ENCODE data around the gene UBE4B. TPM values are rescaled to one million over a fixed set of nuclear protein-coding genes. Genes with fewer than 3 reads are reported as not detected.

Gene UBE4B
- total and polyA plus RNA-seq, 2 experiments from 2014 or later: 28.4 to 115 TPM

GRCh38 chr1:10065344-10065685 is 32.6 kb downstream of the UBE4B start:
- H3K4me2 ChIP-seq: peak overlapping the region; percentile 5; the same call in 1 of the 2 replicates
- H3K4me1 ChIP-seq (ENCODE audit: insufficient read depth): peaks cover 33% of the 10 kb centered on the region; the same call in 1 of the 2 replicates
- H3F3A ChIP-seq (replicated peaks; ENCODE audit: low read depth): no peaks in the 10 kb centered on the region
- TF ChIP-seq POLR2AphosphoS5 (IDR thresholded peaks at IDR 0.05; ENCODE audit: low read depth): no peak
- 0 out of 4 replicates have a peak, but pooled peaks of 1 of the 2 experiments have one; percentile 1 for TF ChIP-seq CTCF (conservative IDR thresholded peaks at IDR 0.05; ENCODE audit: low read depth in 2 of 2)
- peaks cover 97% of the 10 kb centered on the region for H3K79me2 ChIP-seq (replicated peaks; ENCODE audit: insufficient read depth)
- H3K27ac ChIP-seq (ENCODE audit: low read depth): peak overlapping the region; percentile 32
- ATAC-seq: peak; percentile 75
- H3K27ac Mint-ChIP-seq: peak overlapping the region; percentile 4; the same call in 1 of the 2 replicates
- peaks cover 7% of the 10 kb centered on the region for H4K20me1 ChIP-seq (replicated peaks; ENCODE audit: insufficient read depth)
- peak; percentile 44 for DNase-seq (ENCODE audit: low spot score)
- peaks cover 2% of the 10 kb centered on the region for H3K27me3 Mint-ChIP-seq (ENCODE audit: insufficient read depth, low read depth, poor library complexity)
- H3K4me1 Mint-ChIP-seq: peaks cover 20% of the 10 kb centered on the region
- no peaks in the 10 kb centered on the region for H3K27me3 ChIP-seq (ENCODE audit: insufficient read depth)
- no peaks in the 10 kb centered on the region for H3K36me3 Mint-ChIP-seq (ENCODE audit: low read depth)
- no peaks in the 10 kb centered on the region for H3K9me3 Mint-ChIP-seq
- H3K36me3 ChIP-seq (ENCODE audit: insufficient read depth): no peaks in the 10 kb centered on the region; the same call in 1 of the 2 replicates
- H3K4me3 ChIP-seq: no peak overlapping the region
- no peaks in the 10 kb centered on the region for H3K9me2 ChIP-seq (ENCODE audit: insufficient read depth)
- H2AFZ ChIP-seq: no peak overlapping the region
- H3K4me3 Mint-ChIP-seq: no peak overlapping the region

DNA sequence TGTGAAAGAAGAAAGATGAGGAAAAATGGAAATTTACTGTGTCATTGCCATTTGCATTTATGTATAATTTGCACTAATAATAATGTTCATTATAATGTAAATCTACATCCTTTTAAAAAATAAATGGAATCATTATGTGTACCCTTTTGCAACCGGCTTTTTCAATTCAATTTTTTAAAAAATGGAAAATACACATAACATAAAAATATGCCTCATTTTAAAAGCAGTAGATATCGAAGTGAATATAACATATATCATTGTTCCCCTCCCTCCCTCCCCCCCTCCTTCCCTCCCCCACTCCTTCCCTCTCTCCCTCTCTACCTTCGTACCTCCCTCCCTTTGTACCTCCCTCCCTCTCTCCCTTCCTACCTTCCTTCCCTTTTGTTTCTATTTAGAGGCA is 33.0 kb downstream of the UBE4B start:
- Mint-ChIP-seq H3K4me1 (peaks cover 20% of the 10 kb centered on the region), H3K36me3 (ENCODE audit: low read depth) (no peaks in the 10 kb centered on the region), H3K27ac (no peak overlapping the region), H3K9me3 (no peaks in the 10 kb centered on the region), H3K4me3 (no peak overlapping the region), H3K27me3 (ENCODE audit: insufficient read depth, low read depth, poor library complexity) (peaks cover 2% of the 10 kb centered on the region)
- Histone ChIP-seq H3K27ac (ENCODE audit: low read depth) (no peak overlapping the region; the same call in 1 of the 2 replicates), H3K9me2 (ENCODE audit: insufficient read depth) (no peaks in the 10 kb centered on the region), H3K27me3 (ENCODE audit: insufficient read depth) (no peaks in the 10 kb centered on the region), H4K20me1 (replicated peaks; ENCODE audit: insufficient read depth) (peaks cover 7% of the 10 kb centered on the region), H3K4me3 (no peak overlapping the region), H3F3A (replicated peaks; ENCODE audit: low read depth) (no peaks in the 10 kb centered on the region), H3K4me1 (ENCODE audit: insufficient read depth) (peaks cover 33% of the 10 kb centered on the region; the same call in 1 of the 2 replicates), H3K79me2 (replicated peaks; ENCODE audit: insufficient read depth) (peaks cover 97% of the 10 kb centered on the region), H2AFZ (no peak overlapping the region), H3K36me3 (ENCODE audit: insufficient read depth) (no peaks in the 10 kb centered on the region; the same call in 1 of the 2 replicates), H3K4me2 (peak overlapping the region; percentile 5; the same call in 1 of the 2 replicates)
- ATAC-seq (peak; percentile 29; the same call in 2 of the 3 replicates), DNase-seq (ENCODE audit: low spot score) (no peak)
- no peak for TF ChIP-seq EZH2 (IDR thresholded peaks at IDR 0.05; ENCODE audit: low read depth, unreplicated experiment)
- TF ChIP-seq, protein P1, sequence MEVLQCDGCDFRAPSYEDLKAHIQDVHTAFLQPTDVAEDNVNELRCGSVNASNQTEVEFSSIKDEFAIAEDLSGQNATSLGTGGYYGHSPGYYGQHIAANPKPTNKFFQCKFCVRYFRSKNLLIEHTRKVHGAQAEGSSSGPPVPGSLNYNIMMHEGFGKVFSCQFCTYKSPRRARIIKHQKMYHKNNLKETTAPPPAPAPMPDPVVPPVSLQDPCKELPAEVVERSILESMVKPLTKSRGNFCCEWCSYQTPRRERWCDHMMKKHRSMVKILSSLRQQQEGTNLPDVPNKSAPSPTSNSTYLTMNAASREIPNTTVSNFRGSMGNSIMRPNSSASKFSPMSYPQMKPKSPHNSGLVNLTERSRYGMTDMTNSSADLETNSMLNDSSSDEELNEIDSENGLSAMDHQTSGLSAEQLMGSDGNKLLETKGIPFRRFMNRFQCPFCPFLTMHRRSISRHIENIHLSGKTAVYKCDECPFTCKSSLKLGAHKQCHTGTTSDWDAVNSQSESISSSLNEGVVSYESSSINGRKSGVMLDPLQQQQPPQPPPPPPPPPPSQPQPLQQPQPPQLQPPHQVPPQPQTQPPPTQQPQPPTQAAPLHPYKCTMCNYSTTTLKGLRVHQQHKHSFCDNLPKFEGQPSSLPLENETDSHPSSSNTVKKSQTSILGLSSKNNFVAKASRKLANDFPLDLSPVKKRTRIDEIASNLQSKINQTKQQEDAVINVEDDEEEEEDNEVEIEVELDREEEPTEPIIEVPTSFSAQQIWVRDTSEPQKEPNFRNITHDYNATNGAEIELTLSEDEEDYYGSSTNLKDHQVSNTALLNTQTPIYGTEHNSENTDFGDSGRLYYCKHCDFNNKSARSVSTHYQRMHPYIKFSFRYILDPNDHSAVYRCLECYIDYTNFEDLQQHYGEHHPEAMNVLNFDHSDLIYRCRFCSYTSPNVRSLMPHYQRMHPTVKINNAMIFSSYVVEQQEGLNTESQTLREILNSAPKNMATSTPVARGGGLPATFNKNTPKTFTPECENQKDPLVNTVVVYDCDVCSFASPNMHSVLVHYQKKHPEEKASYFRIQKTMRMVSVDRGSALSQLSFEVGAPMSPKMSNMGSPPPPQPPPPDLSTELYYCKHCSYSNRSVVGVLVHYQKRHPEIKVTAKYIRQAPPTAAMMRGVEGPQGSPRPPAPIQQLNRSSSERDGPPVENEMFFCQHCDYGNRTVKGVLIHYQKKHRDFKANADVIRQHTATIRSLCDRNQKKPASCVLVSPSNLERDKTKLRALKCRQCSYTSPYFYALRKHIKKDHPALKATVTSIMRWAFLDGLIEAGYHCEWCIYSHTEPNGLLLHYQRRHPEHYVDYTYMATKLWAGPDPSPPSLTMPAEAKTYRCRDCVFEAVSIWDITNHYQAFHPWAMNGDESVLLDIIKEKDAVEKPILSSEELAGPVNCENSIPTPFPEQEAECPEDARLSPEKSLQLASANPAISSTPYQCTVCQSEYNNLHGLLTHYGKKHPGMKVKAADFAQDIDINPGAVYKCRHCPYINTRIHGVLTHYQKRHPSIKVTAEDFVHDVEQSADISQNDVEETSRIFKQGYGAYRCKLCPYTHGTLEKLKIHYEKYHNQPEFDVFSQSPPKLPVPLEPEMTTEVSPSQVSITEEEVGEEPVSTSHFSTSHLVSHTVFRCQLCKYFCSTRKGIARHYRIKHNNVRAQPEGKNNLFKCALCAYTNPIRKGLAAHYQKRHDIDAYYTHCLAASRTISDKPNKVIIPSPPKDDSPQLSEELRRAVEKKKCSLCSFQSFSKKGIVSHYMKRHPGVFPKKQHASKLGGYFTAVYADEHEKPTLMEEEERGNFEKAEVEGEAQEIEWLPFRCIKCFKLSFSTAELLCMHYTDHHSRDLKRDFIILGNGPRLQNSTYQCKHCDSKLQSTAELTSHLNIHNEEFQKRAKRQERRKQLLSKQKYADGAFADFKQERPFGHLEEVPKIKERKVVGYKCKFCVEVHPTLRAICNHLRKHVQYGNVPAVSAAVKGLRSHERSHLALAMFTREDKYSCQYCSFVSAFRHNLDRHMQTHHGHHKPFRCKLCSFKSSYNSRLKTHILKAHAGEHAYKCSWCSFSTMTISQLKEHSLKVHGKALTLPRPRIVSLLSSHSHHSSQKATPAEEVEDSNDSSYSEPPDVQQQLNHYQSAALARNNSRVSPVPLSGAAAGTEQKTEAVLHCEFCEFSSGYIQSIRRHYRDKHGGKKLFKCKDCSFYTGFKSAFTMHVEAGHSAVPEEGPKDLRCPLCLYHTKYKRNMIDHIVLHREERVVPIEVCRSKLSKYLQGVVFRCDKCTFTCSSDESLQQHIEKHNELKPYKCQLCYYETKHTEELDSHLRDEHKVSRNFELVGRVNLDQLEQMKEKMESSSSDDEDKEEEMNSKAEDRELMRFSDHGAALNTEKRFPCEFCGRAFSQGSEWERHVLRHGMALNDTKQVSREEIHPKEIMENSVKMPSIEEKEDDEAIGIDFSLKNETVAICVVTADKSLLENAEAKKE (CRISPR knock-in tag; IDR thresholded peaks at IDR 0.05): no peak
- TF ChIP-seq CTCF (conservative IDR thresholded peaks at IDR 0.05; ENCODE audit: low read depth in 2 of 2): no peak
- TF ChIP-seq NANOG (IDR thresholded peaks at IDR 0.05; ENCODE audit: borderline replicate concordance): no peak
- TF ChIP-seq, protein P2, sequence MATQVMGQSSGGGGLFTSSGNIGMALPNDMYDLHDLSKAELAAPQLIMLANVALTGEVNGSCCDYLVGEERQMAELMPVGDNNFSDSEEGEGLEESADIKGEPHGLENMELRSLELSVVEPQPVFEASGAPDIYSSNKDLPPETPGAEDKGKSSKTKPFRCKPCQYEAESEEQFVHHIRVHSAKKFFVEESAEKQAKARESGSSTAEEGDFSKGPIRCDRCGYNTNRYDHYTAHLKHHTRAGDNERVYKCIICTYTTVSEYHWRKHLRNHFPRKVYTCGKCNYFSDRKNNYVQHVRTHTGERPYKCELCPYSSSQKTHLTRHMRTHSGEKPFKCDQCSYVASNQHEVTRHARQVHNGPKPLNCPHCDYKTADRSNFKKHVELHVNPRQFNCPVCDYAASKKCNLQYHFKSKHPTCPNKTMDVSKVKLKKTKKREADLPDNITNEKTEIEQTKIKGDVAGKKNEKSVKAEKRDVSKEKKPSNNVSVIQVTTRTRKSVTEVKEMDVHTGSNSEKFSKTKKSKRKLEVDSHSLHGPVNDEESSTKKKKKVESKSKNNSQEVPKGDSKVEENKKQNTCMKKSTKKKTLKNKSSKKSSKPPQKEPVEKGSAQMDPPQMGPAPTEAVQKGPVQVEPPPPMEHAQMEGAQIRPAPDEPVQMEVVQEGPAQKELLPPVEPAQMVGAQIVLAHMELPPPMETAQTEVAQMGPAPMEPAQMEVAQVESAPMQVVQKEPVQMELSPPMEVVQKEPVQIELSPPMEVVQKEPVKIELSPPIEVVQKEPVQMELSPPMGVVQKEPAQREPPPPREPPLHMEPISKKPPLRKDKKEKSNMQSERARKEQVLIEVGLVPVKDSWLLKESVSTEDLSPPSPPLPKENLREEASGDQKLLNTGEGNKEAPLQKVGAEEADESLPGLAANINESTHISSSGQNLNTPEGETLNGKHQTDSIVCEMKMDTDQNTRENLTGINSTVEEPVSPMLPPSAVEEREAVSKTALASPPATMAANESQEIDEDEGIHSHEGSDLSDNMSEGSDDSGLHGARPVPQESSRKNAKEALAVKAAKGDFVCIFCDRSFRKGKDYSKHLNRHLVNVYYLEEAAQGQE (IDR thresholded peaks at IDR 0.05; ENCODE audit: unreplicated experiment): no peak
- TF ChIP-seq STAT1 (IDR thresholded peaks at IDR 0.05; ENCODE audit: unreplicated experiment): no peak

All from GM23338 (cell line).